Mesendoderm (in vitro differentiated cells): ENCODE measurements around the gene PLA2G6.

Source experiments
- DNase-seq: peaks from one replicate; pipeline ENCODE4 v3.0.0; 2013
- H2AK5ac ChIP-seq: 2 replicates; pipeline ENCODE4 v1.6.1; 2013; ENCODE audit warnings: low read length, inconsistent platforms
- H2BK120ac ChIP-seq: 2 replicates; pipeline ENCODE4 v1.6.1; 2013; ENCODE audit warnings: low read depth, mild to moderate bottlenecking, low read length, moderate library complexity, mixed read lengths
- H2BK15ac ChIP-seq: replicated peaks from 2 replicates; pipeline ENCODE4 v1.6.1; 2013; ENCODE audit warnings: low read depth, mild to moderate bottlenecking, moderate library complexity
- H2BK5ac ChIP-seq: 2 replicates; pipeline ENCODE4 v1.6.1; 2013; ENCODE audit warnings: low read length, inconsistent platforms
- H3K18ac ChIP-seq: 2 replicates; pipeline ENCODE4 v1.6.1; 2013; ENCODE audit warnings: mild to moderate bottlenecking, low read length, mixed read lengths
- H3K23ac ChIP-seq: one replicate; pipeline ENCODE4 v1.6.1; 2013; ENCODE audit warnings: low read length
- H3K27ac ChIP-seq: 2 replicates; pipeline ENCODE4 v1.5.1; 2013; ENCODE audit warnings: low read depth, mild to moderate bottlenecking, inconsistent platforms, low read length, moderate library complexity
- H3K27me3 ChIP-seq: 2 replicates; pipeline ENCODE4 v1.6.1; 2013; ENCODE audit warnings: low read length, control low read depth, mild to moderate bottlenecking, inconsistent platforms; ENCODE audit not compliant: insufficient read depth, poor library complexity
- H3K36me3 ChIP-seq: 2 replicates; pipeline ENCODE4 v1.6.1; 2013; ENCODE audit warnings: low read length, inconsistent platforms; ENCODE audit not compliant: control insufficient read depth, insufficient read depth
- H3K4ac ChIP-seq: one replicate; pipeline ENCODE4 v1.6.1; 2013; ENCODE audit warnings: low read depth, mild to moderate bottlenecking, low read length, moderate library complexity
- H3K4me1 ChIP-seq: 2 replicates; pipeline ENCODE4 v1.6.1; 2013; ENCODE audit warnings: low read depth, low read length, inconsistent platforms; ENCODE audit not compliant: control insufficient read depth
- H3K4me2 ChIP-seq: 2 replicates; pipeline ENCODE4 v1.6.1; 2013; ENCODE audit warnings: low read length
- H3K4me3 ChIP-seq: 2 replicates; pipeline ENCODE4 v1.5.1; 2013; ENCODE audit warnings: mild to moderate bottlenecking, low read length
- H3K56ac ChIP-seq: one replicate; pipeline ENCODE4 v1.6.1; 2013; ENCODE audit warnings: low read length
- H3K79me1 ChIP-seq: 2 replicates; pipeline ENCODE4 v1.6.1; 2013; ENCODE audit warnings: low read length, inconsistent platforms
- H3K79me2 ChIP-seq: 2 replicates; pipeline ENCODE4 v1.6.1; 2013; ENCODE audit warnings: mild to moderate bottlenecking, low read length; ENCODE audit not compliant: control insufficient read depth, insufficient read depth
- H3K9ac ChIP-seq: 2 replicates; pipeline ENCODE4 v1.6.1; 2013; ENCODE audit warnings: low read length, inconsistent platforms
- H4K5ac ChIP-seq: one replicate; pipeline ENCODE4 v1.6.1; 2013; ENCODE audit warnings: low read length
- H4K8ac ChIP-seq: one replicate; pipeline ENCODE4 v1.6.1; 2013; ENCODE audit warnings: low read depth, mild to moderate bottlenecking, control low read depth, low read length, moderate library complexity
- WGBS: extraction: QIAGEN DNeasy Blood & Tissue Kit; methylation state at CpG from one replicate; pipeline ENCODE4 v1.1.7; 2013; ENCODE audit warnings: low lambda C conversion rate, missing lambda C conversion rate; ENCODE audit not compliant: insufficient coverage; ENCODE audit errors: extremely low coverage; 5-methylcytosine and 5-hydroxymethylcytosine counted together

The PLA2G6 gene

DNA sequence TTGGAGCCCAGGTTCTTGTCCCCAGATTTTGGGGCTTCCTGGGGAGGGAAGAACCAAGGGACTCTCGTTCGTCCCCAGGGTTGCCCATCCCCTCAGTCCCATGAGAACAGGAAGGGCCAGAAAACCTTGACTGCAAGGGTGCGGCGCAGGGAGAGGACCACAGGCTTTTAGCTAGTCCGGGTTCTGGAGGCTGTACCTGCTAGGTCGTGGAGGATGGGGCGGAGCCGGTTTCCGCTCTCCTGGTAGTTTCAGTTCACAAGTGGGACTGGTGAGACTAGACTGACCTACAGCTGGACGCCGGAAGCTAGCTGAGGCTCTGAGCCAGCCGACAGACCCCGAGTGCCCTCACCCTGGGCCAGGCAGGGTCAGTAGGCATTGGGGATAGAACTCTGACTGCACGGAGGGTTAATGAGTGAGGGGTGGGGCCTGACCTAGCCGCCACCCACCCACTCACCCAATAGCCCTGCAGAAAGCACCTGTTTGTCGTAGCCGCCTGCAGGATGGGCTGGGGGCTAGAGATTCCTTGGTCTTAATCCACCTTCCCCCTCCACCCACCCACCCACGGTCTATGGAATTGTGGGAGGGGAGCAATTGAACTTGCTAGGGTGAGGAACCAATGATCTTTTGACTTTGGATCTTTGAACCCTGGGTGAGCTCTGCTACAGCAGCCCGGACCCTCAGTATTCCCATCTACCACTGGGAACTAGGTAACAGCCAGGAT is 21.6 kb upstream of the PLA2G6 start:
- Histone ChIP-seq H2BK15ac (no peak overlapping the region), H3K23ac (no peak overlapping the region), H2BK120ac (no peak overlapping the region), H2BK5ac (no peak overlapping the region), H4K5ac (no peak overlapping the region), H3K27me3 (no peaks in the 10 kb centered on the region), H3K4me3 (peak overlapping the region; percentile 37), H3K18ac (no peak overlapping the region), H3K27ac (no peak overlapping the region), H3K4me2 (peak overlapping the region; percentile 35), H3K9ac (peak overlapping the region; percentile 90), H3K56ac (peak overlapping the region; percentile 35), H3K79me2 (no peaks in the 10 kb centered on the region), H3K4ac (no peak overlapping the region), H2AK5ac (no peak overlapping the region), H4K8ac (no peak overlapping the region), H3K4me1 (peaks cover 4% of the 10 kb centered on the region), H3K79me1 (peaks cover 4% of the 10 kb centered on the region), H3K36me3 (no peaks in the 10 kb centered on the region)
- peak; percentile 48 for DNase-seq
- WGBS, result no CpG with 5 or more reads among the region's 19 CpGs

DNA sequence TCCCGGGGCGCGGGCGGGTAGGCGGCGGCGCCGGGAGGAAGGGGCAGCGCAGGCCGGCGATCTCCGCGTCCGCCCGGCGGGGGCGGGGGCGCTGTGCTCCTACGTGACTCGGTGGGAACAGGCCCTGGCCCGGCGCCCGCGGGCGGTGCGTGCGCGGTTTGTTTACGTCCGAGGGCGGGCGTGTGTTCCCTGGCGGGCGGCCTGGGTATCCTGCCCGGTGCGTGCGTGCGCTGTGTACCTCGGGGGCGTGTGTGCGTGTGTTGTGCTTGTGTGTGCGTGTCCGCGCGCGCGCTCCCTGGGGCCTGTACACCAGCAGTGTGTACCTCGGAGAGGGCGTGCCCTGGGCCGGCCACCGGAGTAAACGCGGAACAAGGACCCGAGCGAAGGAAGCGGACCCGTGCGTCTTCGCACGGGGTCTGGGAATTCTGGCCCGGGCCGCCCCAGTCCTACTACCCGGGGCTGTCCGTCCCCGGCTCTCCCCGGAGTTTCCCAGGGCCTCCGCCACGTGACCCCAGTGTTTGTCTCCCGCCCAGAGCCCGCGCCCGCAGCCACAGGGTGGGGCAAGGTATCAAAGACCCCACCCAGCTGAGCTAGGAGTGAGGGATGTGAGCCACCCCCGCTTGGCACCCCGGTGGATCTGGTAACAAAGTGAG is 20.9 kb upstream of the PLA2G6 start:
- Histone ChIP-seq H3K9ac (peak overlapping the region; percentile 90), H3K4me3 (peak overlapping the region; percentile 70), H3K56ac (peak overlapping the region; percentile 96), H3K27ac (peak overlapping the region; percentile 77), H3K4me2 (peak overlapping the region; percentile 35), H3K79me1 (peaks cover 4% of the 10 kb centered on the region), H3K79me2 (no peaks in the 10 kb centered on the region), H4K5ac (no peak overlapping the region), H3K18ac (peak overlapping the region; percentile 56), H3K27me3 (no peaks in the 10 kb centered on the region), H3K4me1 (peaks cover 4% of the 10 kb centered on the region), H3K4ac (no peak overlapping the region), H3K36me3 (no peaks in the 10 kb centered on the region), H2BK120ac (no peak overlapping the region), H2BK15ac (no peak overlapping the region), H2BK5ac (no peak overlapping the region), H3K23ac (peak overlapping the region; percentile 9), H2AK5ac (no peak overlapping the region), H4K8ac (no peak overlapping the region)
- no CpG with 5 or more reads among the region's 74 CpGs for WGBS
- DNase-seq, result peak; percentile 70

DNA sequence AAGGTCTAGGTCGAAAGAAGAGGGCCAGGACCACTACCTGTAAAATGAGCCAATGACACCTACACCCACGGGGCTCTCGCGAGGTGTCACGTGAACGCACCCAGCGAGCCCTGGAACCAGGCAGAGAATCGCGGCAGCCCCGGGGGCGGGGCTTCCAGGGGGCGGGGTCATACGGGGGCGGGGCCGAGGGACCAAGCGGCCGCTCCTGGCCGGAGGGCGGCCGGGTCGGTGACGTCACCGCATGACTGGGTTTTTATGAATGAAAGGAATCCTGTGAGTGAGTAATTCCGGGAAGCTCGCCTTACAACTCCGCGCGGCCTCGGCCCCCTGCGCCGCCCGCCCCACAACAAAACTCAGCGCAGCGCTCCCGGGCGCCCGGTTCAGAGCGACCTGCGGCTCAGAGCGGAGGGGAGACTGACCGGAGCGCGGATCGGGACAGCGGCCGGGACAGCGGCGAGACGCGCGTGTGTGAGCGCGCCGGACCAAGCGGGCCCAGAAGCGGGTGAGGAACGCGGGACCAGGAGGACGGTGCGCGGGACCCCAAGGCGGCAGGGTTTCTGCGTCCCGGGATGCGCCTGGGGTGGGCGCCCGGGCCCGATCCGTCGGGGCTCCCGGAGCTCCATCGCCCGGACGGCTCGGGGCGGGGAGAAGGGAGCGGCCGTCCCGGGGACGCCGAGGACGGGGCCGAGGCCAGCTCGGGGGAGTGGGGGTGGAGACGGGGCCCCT is 20.2 kb upstream of the PLA2G6 start, which contains the start of gene MAFF:
MAFF (plus strand) TSS at position 284 of the 726 bp plus-strand sequence. CDS start 11,860 bp downstream, outside the sequence.
- Histone ChIP-seq H3K79me2 (no peaks in the 10 kb centered on the region), H3K4me1 (peaks cover 4% of the 10 kb centered on the region), H3K18ac (peak within 1 kb of the TSS; percentile 56), H3K4ac (peak within 1 kb of the TSS; percentile 38), H2AK5ac (no peak within 1 kb of the TSS), H3K9ac (peak within 1 kb of the TSS; percentile 90), H3K4me3 (peak within 1 kb of the TSS; percentile 70), H3K79me1 (peaks cover 4% of the 10 kb centered on the region), H3K27ac (peak within 1 kb of the TSS; percentile 77), H3K23ac (peak within 1 kb of the TSS; percentile 9), H3K36me3 (no peaks in the 10 kb centered on the region), H4K5ac (peak within 1 kb of the TSS; percentile 13), H3K56ac (peak within 1 kb of the TSS; percentile 96), H3K4me2 (peak within 1 kb of the TSS; percentile 71), H2BK5ac (no peak within 1 kb of the TSS), H4K8ac (no peak within 1 kb of the TSS), H3K27me3 (no peaks in the 10 kb centered on the region), H2BK120ac (no peak within 1 kb of the TSS), H2BK15ac (no peak within 1 kb of the TSS)
- peak; percentile 98 for DNase-seq
- WGBS, result no CpG with 5 or more reads among the region's 85 CpGs

DNA sequence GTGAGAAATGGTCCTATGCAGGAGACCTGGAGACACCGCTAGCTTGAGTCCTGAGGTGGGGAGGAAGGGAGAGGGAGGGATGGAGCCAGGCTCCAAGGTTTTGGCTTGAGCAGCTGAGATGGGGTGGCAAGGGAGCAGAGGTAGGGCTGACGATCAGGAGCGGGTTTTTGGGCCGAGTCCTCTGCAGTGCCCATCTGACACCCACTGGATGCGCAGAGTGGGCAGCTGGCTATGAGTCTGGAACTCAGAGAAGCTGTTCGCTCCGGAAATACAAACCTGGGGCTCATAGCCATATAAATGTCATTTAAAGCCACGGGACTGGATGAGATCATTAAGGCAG is 19.7 kb upstream of the PLA2G6 start:
- Histone ChIP-seq H3K18ac (no peak overlapping the region), H3K4me2 (peak overlapping the region; percentile 68), H3K4me1 (peaks cover 4% of the 10 kb centered on the region), H2AK5ac (no peak overlapping the region), H3K79me1 (peaks cover 4% of the 10 kb centered on the region), H3K27ac (no peak overlapping the region), H3K4ac (no peak overlapping the region), H4K8ac (no peak overlapping the region), H3K79me2 (no peaks in the 10 kb centered on the region), H3K9ac (peak overlapping the region; percentile 66), H2BK15ac (no peak overlapping the region), H2BK120ac (no peak overlapping the region), H4K5ac (peak overlapping the region; percentile 13), H3K36me3 (no peaks in the 10 kb centered on the region), H3K4me3 (peak overlapping the region; percentile 58), H3K56ac (peak overlapping the region; percentile 73), H3K27me3 (no peaks in the 10 kb centered on the region), H3K23ac (no peak overlapping the region), H2BK5ac (no peak overlapping the region)
- WGBS, result no CpG with 5 or more reads among the region's 8 CpGs
- no peak for DNase-seq

DNA sequence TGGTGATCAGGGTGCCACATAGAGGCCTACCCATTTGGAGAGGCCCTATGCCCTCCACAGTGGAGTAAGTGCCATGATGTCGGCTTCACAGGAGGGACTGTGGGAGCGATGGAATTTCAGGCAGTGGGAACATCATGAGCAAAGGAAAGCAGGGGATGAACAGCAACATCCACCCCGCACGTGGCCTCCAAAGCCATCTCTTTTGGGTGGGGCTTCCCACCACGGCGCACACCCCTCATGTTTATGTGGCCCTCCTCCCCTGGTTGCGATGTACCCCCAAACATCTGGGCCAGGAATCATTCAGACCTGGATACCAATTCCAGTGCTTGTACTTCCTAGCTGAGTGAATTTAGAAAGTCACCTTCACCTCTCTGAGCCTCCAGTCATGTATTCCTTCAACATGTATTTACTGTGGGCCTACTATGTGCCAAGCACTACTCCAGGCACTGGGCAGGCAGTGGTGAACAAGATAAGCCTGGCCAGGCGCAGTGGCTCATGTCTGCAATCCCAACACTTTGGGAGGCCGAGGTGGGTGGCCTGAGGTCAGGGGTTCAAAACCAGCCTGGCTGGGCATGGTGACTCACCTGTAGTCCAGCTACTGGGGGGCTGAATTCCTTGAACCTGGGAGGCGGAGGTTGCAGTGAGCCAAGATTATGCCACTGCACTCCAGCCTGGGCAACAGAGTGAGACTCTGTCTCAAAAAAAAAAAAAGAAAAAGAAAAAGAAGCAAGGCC is 18.4 kb upstream of the PLA2G6 start:
- Histone ChIP-seq H2AK5ac (no peak overlapping the region), H3K79me2 (no peaks in the 10 kb centered on the region), H2BK5ac (no peak overlapping the region), H3K4ac (no peak overlapping the region), H3K56ac (no peak overlapping the region), H3K18ac (no peak overlapping the region), H3K27ac (no peak overlapping the region), H4K8ac (no peak overlapping the region), H3K4me1 (peaks cover 4% of the 10 kb centered on the region), H3K9ac (no peak overlapping the region), H3K4me3 (no peak overlapping the region), H3K79me1 (peaks cover 2% of the 10 kb centered on the region), H2BK120ac (no peak overlapping the region), H3K27me3 (no peaks in the 10 kb centered on the region), H3K23ac (no peak overlapping the region), H3K4me2 (no peak overlapping the region), H2BK15ac (no peak overlapping the region), H4K5ac (no peak overlapping the region), H3K36me3 (no peaks in the 10 kb centered on the region)
- no peak for DNase-seq
- WGBS, result no CpG with 5 or more reads among the region's 10 CpGs
